SK-N-SH treated with all-trans-retinoic acid at 6 μM for 48 hours (cell line): ENCODE results near the gene SERTAD1.

Source experiments
- ATAC-seq: fragments of 200-7000 bp; cut with Tn5 transposase; 3 replicates; pipeline ENCODE4 v1.9.1; 2020; ENCODE audit warnings: mild to moderate bottlenecking, moderate library complexity
- ARNTL ChIP-seq: fragments of 450-650 bp; formaldehyde crosslinking; IDR thresholded peaks from 2 replicates; pipeline ENCODE4 v1.5.0; 2020; ENCODE audit warnings: low read depth, mild to moderate bottlenecking, moderate library complexity, borderline replicate concordance
- BACH2 ChIP-seq: fragments of 250-450 bp; sonication (Bioruptor Pico); IDR thresholded peaks from 2 replicates; pipeline ENCODE4 v1.9.0; 2021; ENCODE audit warnings: mild to moderate bottlenecking, borderline replicate concordance
- CSDC2 ChIP-seq: fragments of 250-450 bp; sonication (Bioruptor Pico); IDR thresholded peaks from 2 replicates; pipeline ENCODE4 v1.5.0; 2020; ENCODE audit warnings: mild to moderate bottlenecking, moderate library complexity
- ESRRG ChIP-seq: fragments of 250-450 bp; sonication (Bioruptor Pico); IDR thresholded peaks from 2 replicates; pipeline ENCODE4 v1.6.1; 2021; ENCODE audit warnings: mild to moderate bottlenecking
- GLIS3 ChIP-seq: fragments of 250-450 bp; sonication (Bioruptor Pico); IDR thresholded peaks from 2 replicates; pipeline ENCODE4 v1.5.0; 2020; ENCODE audit warnings: mild to moderate bottlenecking, moderate library complexity
- ISL1 ChIP-seq: fragments of 250-450 bp; sonication (Bioruptor Pico); IDR thresholded peaks from 2 replicates; pipeline ENCODE4 v2.1.2; 2022; ENCODE audit warnings: mild to moderate bottlenecking, moderate library complexity
- OSR1 ChIP-seq: fragments of 250-450 bp; sonication (Bioruptor Pico); IDR thresholded peaks from 2 replicates; pipeline ENCODE4 v1.8.0; 2022; ENCODE audit warnings: moderate library complexity, mild to moderate bottlenecking, inconsistent platforms
- PPARA ChIP-seq: fragments of 250-450 bp; sonication (Bioruptor Pico); IDR thresholded peaks from 2 replicates; pipeline ENCODE4 v1.5.0; 2020; ENCODE audit warnings: mild to moderate bottlenecking, borderline replicate concordance
- RARB ChIP-seq: fragments of 250-450 bp; sonication (Bioruptor Pico); IDR thresholded peaks from 2 replicates; pipeline ENCODE4 v1.8.0; 2021; ENCODE audit warnings: mild to moderate bottlenecking, moderate library complexity
- SNAI2 ChIP-seq: fragments of 250-450 bp; sonication (Bioruptor Pico); IDR thresholded peaks from 2 replicates; pipeline ENCODE4 v1.5.0; 2020; ENCODE audit warnings: mild to moderate bottlenecking, moderate library complexity
- TCF4 ChIP-seq: fragments of 250-450 bp; sonication (Bioruptor Pico); IDR thresholded peaks from 2 replicates; pipeline ENCODE4 v1.8.0; 2021; ENCODE audit warnings: mild to moderate bottlenecking, moderate library complexity, borderline replicate concordance
- TOX ChIP-seq: fragments of 250-450 bp; sonication (Bioruptor Pico); IDR thresholded peaks from 2 replicates; pipeline ENCODE4 v1.8.0; 2021; ENCODE audit warnings: mild to moderate bottlenecking, moderate library complexity, borderline replicate concordance
- ZC3H10 ChIP-seq: fragments of 250-450 bp; sonication (Bioruptor Pico); IDR thresholded peaks from 2 replicates; pipeline ENCODE4 v1.5.1; 2021; ENCODE audit warnings: mild to moderate bottlenecking, moderate library complexity
- ZFP30 ChIP-seq: fragments of 450-650 bp; formaldehyde crosslinking; IDR thresholded peaks from 2 replicates; pipeline ENCODE4 v1.5.0; 2022; ENCODE audit warnings: mild to moderate bottlenecking, moderate library complexity
- ZNF565 ChIP-seq: fragments of 450-650 bp; formaldehyde crosslinking; conservative IDR thresholded peaks from 2 replicates; pipeline ENCODE4 v1.5.0; 2020; ENCODE audit warnings: low read depth, mild to moderate bottlenecking, moderate library complexity
- ZNF70 ChIP-seq: fragments of 450-650 bp; formaldehyde crosslinking; IDR thresholded peaks from 2 replicates; pipeline ENCODE4 v1.5.0; 2020; ENCODE audit warnings: mild to moderate bottlenecking, moderate library complexity
- ZNF8 ChIP-seq: fragments of 450-650 bp; formaldehyde crosslinking; IDR thresholded peaks from 2 replicates; pipeline ENCODE4 v1.5.0; 2020; ENCODE audit warnings: mild to moderate bottlenecking, moderate library complexity
- TF ChIP-seq, protein P1 (sequence below): fragments of 250-450 bp; sonication (Bioruptor Pico); IDR thresholded peaks from 2 replicates; pipeline ENCODE4 v1.5.1; 2020; ENCODE audit warnings: low read depth, mild to moderate bottlenecking, moderate library complexity
- TF ChIP-seq, protein P2 (sequence below): fragments of 250-450 bp; sonication (Bioruptor Pico); IDR thresholded peaks from 2 replicates; pipeline ENCODE4 v1.5.1; 2021; ENCODE audit warnings: mild to moderate bottlenecking, moderate library complexity
- TF ChIP-seq, protein P3 (sequence below): fragments of 250-450 bp; sonication (Bioruptor Pico); IDR thresholded peaks from 2 replicates; pipeline ENCODE4 v1.5.0; 2020; ENCODE audit warnings: mild to moderate bottlenecking, moderate library complexity

Gene SERTAD1

DNA sequence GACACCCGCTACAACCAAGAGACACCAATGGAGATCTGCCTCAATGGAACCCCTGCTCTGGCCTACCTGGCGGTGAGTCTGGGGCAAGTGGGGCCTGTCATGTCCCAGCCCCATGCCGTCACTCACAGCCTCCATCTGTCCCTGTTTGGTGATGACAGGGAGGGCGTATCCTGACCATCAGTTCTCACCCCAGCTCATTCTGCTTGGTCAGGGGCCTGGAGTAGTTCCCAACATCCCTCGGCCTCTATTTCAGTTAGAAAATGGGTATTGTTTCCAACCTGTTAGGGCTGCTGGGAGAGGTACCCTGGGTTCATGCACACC, 54.0 kb downstream of the SERTAD1 start:
- no peak for ATAC-seq

More for the DNA sequence above, 54.0 kb downstream of the SERTAD1 start:
- TF ChIP-seq RARB (CRISPR knock-in tag) (no peak), TCF4 (no peak), ZNF70 (no peak), ZC3H10 (CRISPR knock-in tag) (no peak), GLIS3 (CRISPR knock-in tag) (no peak), TOX (CRISPR knock-in tag) (no peak), ISL1 (CRISPR knock-in tag) (no peak), ZNF8 (no peak), ZFP30 (CRISPR knock-in tag) (no peak), PPARA (CRISPR knock-in tag) (no peak), BACH2 (CRISPR knock-in tag) (no peak), ZNF565 (CRISPR knock-in tag) (no peak), ARNTL (CRISPR knock-in tag) (no peak), SNAI2 (CRISPR knock-in tag) (no peak), CSDC2 (CRISPR knock-in tag) (no peak), ESRRG (CRISPR knock-in tag) (no peak), OSR1 (CRISPR knock-in tag) (no peak)
- TF ChIP-seq, protein P1, sequence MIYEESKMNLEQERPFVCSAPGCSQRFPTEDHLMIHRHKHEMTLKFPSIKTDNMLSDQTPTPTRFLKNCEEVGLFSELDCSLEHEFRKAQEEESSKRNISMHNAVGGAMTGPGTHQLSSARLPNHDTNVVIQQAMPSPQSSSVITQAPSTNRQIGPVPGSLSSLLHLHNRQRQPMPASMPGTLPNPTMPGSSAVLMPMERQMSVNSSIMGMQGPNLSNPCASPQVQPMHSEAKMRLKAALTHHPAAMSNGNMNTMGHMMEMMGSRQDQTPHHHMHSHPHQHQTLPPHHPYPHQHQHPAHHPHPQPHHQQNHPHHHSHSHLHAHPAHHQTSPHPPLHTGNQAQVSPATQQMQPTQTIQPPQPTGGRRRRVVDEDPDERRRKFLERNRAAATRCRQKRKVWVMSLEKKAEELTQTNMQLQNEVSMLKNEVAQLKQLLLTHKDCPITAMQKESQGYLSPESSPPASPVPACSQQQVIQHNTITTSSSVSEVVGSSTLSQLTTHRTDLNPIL (CRISPR knock-in tag), result no peak
- TF ChIP-seq, protein P2, sequence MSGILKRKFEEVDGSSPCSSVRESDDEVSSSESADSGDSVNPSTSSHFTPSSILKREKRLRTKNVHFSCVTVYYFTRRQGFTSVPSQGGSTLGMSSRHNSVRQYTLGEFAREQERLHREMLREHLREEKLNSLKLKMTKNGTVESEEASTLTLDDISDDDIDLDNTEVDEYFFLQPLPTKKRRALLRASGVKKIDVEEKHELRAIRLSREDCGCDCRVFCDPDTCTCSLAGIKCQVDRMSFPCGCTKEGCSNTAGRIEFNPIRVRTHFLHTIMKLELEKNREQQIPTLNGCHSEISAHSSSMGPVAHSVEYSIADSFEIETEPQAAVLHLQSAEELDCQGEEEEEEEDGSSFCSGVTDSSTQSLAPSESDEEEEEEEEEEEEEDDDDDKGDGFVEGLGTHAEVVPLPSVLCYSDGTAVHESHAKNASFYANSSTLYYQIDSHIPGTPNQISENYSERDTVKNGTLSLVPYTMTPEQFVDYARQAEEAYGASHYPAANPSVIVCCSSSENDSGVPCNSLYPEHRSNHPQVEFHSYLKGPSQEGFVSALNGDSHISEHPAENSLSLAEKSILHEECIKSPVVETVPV (CRISPR knock-in tag), result no peak
- TF ChIP-seq, protein P3, sequence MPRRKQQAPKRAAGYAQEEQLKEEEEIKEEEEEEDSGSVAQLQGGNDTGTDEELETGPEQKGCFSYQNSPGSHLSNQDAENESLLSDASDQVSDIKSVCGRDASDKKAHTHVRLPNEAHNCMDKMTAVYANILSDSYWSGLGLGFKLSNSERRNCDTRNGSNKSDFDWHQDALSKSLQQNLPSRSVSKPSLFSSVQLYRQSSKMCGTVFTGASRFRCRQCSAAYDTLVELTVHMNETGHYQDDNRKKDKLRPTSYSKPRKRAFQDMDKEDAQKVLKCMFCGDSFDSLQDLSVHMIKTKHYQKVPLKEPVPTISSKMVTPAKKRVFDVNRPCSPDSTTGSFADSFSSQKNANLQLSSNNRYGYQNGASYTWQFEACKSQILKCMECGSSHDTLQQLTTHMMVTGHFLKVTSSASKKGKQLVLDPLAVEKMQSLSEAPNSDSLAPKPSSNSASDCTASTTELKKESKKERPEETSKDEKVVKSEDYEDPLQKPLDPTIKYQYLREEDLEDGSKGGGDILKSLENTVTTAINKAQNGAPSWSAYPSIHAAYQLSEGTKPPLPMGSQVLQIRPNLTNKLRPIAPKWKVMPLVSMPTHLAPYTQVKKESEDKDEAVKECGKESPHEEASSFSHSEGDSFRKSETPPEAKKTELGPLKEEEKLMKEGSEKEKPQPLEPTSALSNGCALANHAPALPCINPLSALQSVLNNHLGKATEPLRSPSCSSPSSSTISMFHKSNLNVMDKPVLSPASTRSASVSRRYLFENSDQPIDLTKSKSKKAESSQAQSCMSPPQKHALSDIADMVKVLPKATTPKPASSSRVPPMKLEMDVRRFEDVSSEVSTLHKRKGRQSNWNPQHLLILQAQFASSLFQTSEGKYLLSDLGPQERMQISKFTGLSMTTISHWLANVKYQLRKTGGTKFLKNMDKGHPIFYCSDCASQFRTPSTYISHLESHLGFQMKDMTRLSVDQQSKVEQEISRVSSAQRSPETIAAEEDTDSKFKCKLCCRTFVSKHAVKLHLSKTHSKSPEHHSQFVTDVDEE (CRISPR knock-in tag), result no peak
